OCI-M1 (cell line): ENCODE data around the gene BDH2.

Experiments used
- DNase-seq: peaks from one replicate; lab custom pipeline; 2025; lab: John Stamatoyannopoulos, UW

BDH2 gene

DNA sequence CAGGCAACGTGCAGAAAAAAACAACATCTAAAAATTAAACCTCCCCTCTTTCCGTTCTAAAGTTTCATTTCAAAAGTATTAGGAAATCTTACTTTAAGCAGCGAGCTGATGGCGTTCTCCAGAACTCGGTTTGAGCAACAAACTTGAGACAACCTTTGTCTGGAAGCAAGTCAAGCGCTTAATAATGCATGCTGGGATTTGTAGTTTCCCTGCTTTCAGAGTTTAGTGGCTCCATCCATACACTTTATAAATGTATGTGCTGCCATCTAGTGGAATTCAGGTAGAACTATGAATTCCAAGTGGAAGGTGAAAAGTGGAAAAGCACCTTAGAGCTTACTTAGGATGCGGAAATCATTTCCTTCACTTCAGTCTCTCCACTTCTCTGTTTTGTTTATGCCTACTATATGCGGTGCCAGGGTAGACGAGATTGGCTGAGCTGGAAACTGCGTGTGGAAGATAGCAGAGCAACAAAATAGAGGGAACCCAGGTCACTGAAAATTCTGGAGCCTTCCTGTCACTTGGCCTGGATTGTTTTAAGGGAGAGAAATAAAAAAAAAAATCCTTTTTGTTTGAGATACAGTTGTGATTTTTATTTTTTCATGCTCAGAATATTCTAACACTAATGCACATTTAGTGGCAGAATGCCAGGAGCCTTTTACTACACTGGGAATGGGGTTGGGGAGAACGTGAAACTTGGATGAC is at the start of gene BDH2:
Gene BDH2 (minus strand): TSS at position 144 of the 702 bp plus-strand sequence. CDS start 3,580 bp downstream, outside the sequence.
- peak; percentile 91 for DNase-seq

DNA sequence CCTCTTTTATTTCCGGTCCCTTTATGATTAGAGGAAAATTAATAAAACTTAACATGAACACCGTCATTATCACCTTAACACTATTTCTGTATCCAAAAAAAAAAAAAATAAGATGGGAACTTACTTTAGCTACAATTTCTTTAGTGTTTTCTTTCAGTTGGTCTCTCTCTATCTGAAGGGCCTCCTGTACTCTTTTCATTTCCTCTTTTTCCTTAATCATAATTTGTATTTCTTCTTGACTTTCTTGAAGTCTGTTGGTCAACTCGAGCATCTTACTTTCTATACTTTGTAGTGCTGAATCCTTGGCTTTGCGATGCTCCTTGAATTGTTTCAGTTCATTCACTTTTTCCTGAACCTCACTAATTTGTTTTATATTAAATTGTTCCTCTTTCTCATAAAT is 45.3 kb upstream of the BDH2 start:
- no peak for DNase-seq

DNA sequence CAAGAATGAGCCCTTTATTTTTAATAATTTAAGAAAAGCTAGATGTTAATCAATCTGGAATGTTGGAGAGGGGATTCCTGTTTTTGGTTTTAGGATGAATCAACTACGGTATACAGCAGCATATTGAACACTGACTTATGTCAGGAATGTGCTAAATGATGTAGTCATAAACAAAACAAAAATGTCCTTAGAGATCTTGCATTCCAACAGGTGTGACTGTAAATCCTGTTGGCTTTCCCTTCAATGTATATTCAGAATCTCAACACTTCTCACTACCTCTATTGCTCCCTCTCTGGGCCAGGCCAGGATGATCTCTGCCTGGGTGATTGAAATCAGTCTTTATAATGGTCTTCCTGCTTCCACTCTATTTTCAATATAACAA is 37.8 kb upstream of the BDH2 start:
- DNase-seq: no peak

DNA sequence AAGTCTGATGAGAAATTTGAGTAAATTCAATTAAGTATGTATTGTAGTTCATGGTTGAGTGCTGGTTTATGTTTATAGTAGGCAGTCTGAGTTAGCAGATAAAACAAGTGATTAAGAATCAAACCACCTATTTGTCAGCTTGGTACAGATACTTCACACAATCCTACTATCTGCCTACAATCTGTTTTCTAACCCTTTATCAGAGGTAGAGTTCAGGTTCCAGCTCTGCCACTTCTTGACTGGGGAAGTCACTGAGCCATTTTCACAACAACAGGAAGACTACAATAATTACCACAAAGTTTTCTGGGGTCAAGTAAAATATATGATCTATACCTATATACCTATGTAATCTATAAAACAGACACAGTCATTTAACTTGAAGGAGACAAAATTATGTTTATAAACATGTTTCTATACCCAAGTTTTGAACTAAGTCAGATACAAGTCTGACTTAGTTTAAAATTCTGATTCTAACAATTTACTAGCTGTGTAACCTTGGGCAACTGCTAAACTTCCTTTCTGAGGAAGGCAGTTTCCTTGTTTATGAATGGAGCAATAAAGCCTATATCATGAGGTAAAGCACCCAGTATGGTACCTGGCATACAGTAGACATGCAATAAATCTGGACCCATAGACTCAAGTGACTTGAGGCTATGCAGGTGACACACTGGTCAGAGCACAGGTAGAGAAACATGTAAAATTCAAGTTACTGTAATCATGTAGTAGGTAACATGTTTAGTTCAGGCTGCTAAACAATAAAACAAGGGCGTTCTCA is 37.2 kb upstream of the BDH2 start:
- no peak for DNase-seq

DNA sequence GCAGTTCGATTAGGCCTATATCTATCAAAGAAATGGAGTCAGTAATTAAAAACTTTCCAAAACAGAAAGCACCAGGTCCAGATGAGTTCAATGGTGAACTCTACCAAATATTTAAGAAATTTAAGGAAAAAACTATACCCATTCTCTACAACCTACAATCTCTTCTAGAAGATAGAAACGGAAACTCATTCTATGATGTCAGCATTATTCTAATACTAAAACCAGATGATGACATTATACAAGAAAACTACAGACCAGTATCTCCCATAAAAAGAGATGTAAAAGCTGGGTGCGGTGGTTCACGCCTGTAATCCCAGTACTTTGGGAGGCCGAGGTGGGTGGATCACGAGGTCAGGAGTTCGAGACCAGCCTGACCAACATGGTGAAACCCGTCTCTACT is 29.5 kb upstream of the BDH2 start:
- no peak for DNase-seq

DNA sequence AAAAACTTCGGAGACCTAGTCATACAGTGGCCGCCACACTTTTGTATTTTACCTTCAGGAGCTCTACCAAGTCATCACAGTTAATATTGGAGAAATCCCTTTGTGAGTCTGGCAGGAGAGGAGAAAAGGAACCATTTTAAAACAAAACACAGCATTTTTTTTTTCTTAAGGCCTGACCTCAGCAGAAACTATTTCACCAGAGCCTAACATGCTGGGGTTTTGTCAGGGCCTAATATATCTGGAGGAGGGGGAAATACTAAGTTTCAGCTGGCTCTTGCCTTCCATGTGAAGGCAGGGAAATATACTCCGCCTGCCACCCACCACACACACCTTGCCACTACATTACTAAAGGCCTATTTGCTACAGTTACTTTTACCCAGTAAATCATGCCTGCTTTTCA is 26.5 kb upstream of the BDH2 start:
- no peak for DNase-seq

DNA sequence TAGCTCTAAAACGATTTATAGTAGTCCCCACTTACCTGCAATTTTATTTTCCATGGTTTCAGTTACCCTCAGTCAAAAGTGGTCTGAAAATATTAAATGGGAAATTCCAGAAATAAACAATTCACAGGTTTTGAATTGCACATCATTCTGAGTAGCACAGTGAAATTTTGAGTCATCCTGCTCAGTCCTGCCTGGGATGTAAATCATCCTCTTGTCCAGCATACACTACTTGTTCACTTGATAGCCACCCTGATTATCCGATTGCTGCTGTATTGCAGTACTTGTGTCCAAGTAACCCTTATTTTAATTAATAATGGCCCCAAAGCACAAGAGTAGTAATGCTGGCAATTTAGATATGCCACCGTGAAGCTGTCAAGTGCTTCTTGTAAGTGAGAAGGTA is 23.5 kb upstream of the BDH2 start:
- no peak for DNase-seq

DNA sequence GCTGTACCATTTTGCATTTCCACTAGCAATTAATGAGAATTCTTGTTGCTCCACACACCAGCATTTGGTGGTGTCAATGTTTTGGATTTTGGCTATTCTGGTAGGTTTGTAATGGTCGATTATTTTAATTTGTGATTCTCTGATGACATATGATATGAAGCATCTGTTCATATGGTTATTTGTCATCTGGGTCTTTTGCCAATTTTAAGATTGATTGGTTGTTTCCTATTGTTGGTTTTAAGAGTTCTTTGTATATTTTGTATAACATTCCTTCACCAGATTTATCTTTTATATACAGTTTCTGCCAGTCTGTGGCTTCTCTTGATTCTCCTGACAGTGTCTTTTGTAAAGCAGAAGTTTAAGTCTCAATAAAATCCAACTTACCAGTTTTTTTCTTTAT is 18.5 kb upstream of the BDH2 start:
- no peak for DNase-seq

DNA sequence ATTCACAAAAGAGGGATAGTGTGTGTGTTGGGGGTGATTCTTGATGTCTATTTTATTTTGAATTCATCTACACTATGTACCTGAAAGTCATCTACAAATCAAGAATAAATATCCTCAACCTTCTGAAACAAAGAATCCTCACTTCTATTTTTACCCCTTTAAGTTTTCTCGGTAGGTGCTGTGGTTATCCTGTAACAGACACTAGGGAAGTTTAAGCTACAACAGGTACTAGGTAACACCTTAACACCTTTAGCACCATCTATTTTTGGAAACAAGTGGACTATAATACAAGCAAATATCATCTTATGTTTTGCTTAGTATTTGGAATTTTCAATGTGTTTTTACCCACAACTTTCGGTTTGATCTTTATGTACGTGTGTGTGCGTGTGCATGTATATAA is 12.0 kb upstream of the BDH2 start:
- DNase-seq: no peak

DNA sequence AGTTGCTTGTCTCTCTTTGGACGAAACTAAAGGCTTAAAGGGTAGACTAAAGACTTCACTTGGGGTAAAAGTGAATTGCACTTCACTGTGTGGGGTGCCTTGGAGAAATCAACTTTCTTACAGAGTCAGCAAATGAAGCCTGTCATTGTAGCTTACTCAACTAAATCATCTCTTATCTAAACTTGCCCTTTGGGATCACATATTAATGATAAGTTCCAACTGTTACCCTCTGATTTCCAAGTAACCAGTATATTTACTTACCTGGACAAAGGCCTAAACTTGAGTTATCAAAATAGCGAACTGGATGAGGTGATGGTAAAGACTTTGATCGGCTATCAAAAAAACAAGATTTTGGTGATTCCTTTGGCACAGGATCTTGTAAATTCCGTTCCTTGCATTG is 8.9 kb upstream of the BDH2 start:
- no peak for DNase-seq

DNA sequence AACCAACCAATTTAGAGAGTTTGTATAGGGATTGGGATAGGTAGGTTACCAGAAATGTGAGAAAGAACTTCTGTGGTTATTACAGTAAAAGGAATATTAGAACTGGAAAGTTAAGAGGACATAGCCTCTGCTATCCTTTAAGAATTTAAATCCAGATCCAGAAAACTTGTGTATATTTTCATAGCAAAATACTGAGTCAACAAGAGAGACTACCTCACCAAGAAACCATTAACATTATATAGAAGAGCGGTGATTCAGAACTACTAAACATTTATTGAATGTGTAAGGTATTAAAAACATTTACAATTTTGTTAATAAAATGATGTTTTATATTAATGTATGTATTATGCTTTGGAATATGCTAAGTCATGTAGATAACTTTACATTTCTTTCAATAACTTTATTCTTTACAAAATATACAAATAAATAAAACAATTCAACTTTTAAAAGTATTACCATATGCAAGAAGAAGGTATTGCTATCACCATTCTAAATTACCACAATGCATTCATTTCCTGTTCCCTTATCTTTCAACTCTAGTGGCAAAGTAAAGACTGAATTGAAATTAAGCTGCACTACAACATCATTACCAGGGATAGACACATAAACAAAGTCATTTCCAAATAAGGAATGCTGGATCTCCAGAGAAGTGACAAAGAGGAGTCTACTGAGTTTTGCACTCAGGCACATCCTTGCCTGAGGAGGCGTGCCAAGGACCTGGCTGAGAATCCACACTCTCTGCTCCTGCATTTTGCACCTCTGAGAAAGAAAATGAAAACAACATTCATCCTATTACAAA is 6.1 kb upstream of the BDH2 start:
- peak; percentile 14 for DNase-seq

DNA sequence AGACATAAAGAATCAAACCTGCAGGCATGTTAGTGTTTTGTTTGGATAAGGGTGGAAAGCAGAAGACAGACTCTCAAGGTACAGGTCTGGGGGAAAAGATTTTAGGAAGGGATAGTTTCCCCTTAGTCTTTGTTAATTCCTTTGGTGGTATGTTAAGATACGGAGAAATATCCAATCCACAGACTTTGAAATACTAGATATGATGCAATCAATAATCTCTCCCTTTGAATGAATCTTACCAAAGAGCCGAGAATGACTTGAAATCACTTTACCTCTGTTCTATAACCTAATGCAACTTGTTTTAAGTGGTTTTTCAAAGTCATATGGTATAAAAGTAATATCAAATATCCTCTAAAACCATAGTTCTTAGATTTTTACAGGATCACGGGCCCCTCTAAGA is 5.3 kb upstream of the BDH2 start:
- DNase-seq: no peak

DNA sequence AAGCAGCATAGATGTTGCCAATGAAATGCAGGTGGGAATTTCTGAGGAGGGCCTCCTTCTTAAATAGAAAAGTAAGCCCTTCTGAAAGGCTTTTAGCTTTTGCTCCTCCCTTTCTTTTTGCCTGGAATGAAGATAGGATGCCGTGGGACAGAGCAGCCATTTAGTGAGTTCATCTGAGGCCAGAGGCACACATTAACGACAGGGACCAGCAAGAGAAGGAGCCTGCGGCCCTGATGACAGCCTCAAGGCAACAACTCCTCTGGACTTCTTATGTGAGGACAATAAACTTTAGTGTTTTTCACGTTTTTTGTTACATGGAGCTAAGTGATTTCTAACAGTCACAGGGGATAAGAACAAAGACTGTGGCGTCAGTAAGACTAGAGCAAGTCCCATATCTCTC is 1.1 kb upstream of the BDH2 start:
- no peak for DNase-seq

DNA sequence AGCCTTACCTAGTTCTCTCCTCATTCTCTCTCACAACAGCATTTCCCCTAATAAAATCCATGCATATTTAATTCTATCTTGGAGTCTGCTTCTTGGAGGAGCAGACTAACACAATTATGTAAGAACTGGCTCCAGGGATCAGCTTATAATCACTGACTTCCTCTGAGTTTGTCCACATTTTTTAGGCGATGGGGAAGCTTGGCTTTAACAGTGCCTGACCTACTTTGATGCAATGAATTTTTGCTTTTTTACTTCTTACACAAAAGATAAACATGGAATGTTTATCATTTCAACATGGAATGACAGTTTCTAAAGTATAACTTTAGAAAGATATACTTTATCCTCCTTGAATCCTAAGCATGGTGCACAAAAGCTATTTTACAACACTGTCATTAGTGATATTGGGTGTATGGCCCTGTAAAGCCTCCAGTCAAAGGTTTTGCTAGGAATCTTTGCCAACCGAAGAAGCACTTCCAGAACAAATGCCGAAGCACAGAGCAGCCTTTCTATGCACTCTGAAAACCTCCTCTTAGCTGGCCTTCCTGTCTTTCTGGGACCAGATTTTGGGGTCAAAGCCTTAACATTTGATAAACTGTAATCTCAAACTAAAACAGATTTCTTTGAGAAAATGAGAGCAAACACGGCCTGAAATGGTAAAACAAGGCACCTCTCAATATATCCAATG is 736 bp downstream of the BDH2 start:
- no peak for DNase-seq

DNA sequence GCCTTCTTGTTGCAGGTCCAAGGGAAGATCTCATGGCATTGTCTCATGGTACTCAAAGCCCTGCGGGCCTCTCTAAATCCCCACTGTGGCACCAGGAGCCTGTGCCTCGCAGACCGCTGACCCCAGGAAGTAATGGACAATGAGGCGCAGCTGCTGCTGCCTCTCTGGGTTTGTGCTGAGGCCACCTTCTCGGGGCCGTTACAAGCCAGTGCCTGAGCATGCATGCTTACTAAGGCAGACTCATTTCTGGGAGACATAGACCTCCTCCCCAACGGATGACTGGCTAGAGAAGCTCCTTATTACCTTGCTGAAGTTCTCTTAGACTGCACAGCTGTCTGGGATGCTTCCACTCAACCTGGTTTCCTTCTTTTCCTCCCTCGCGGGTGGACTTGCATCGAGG is 1.3 kb downstream of the BDH2 start:
- DNase-seq: no peak

DNA sequence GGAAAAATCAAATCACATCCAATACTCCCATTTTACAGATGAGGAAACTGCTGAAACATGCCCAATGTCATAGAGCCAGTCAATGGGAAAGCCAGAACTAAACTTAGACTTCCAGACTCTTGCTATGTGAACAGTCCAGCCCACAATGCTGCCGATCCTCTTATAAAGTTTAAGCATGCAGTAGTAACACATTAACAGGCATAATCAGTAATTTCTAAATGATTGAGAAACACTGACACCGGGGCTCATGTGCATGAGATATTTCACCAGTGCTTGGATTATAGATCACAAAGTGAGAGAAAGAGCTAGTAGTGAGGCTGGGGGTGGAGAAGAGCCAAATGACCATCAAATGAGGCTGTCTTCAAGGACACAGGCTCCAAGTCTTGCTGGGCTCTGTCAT is 2.5 kb downstream of the BDH2 start:
- DNase-seq: no peak

DNA sequence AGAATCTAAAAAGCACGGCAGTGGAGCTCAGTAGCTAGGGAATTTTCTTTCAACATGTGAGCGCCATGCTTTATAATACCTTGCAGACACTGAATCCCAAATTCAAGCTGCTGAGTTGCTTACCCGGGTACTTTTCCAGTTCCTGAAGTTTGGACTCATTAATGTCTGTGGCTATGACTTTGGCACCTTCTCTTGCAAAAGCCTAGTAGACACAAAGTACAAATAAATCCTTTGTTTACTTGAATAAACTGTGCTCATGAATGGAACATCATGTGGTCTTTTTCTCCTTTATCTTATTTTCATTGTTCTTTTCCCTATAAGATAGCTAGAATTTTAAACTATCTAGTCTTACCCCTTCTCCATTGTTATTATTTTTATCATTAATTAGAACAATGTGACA is 4.6 kb downstream of the BDH2 start:
- DNase-seq: no peak

DNA sequence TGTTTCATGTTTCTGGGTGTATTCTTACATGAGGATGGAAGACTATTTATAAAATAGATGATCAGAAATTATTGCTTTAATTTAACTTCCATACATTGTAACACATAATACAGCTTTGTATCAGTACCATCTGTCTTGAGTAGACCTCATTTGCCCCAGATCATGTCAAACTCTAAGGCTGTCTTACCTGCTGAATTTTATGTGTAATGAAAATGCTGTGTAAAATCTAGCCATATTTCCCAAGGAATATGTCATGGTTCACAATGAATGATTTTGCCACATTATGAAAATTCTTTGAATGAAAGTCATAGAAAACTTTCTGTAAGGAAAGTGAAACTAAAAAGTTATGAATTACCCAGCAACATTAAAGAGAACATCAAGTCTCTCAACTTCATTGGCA is 7.4 kb downstream of the BDH2 start:
- DNase-seq: no peak

DNA sequence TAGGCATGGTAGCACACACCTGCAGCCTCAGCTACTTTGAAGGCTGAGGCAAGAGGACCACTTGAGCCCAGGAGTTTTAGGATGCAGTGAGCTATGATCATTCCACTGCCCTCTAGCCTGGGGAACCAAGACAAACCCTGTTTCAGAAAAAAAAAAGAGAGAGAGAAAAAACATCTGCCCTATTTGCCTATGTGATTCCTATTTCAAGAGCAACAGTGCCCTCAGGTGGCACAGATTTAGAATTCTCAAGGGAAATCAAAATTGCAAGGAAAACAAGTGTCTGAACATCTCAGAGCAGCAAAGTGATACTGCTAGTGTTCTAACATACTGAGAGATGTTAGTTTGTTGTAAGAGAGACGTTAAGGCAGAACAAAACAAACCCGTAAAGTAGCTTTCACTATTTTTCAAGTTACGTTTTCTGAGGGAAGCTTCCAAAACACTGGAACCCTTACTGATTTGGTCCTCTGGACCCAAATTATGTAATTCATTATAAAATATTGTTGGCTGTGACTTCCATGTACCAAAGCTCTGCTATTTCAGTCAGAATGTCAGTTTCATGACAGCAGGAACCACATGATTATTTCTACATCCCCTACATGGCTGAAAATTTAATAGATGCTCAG is 7.9 kb downstream of the BDH2 start:
- peak; percentile 85 for DNase-seq

DNA sequence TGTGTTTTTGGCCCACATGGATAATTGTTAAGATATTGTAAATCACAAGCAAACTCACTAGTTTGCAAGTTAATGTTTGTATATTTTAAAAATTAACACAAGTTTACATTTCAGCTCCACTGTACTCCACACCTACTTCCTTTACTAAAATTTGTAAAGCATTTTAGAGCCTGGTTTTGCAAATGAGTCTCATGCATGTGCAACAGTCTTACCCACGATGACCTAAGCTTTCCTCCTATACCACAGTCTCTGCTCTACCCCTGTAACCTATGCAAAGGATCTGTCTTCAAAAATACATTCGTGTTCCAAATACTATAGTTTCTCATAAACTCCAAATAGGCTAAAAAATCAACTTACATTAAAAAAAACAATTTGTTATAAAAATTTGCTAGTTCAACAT is 10.2 kb downstream of the BDH2 start:
- no peak for DNase-seq

DNA sequence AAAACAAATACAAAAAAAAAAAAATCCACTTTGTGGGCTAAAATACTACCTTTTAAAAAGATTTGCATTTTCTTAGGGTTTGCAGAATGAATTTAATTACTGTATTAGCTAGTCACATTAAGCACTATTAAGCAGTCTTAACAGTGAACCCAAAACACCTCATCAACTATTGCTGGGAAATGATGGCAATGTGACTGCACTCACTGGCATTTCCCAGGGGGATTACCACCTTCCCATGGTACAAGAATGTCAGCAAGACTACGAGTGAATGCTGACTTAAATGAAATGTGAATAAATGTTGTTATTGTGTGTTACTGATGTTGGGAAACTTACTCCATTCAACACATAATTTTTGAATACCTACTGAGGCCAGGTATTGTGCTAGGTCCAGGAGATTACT is 13.1 kb downstream of the BDH2 start:
- no peak for DNase-seq
